ENCODE data around the gene NRCAM.

The NRCAM gene

DNA sequence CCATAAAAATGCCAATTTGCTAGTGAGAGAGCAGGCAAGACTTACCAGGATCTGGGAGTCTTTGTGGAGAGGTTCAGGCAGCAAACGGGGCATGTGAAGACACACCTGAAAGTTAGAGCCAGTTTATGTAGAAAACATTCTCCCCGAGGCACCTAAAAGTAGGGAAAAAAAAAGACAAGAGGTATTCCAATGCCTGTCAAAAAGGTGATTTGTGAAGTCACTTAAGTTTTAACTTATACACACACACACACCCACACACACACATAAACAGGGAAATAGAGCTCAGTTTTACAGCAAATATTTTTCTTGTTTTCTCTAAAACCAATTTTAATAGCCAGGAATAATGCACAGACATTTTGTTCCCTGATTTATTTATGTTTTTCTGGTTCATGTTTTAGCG is 326.0 kb downstream of the NRCAM start, which contains the start of gene LAMB4:
LAMB4 (minus strand) TSS at position 101 of the 400 bp plus-strand sequence. CDS start 7,197 bp downstream, outside the sequence.
- DNase-seq (ENCODE audit: low read depth in 2 of 2) = no peak

- no peak for DNase-seq (ENCODE audit: low read depth in 2 of 2)
Measured at GRCh38 chr7:108129018-108129965, 326.9 kb downstream of the NRCAM start.

- no peak for DNase-seq (ENCODE audit: low read depth in 2 of 2)
Measured at GRCh38 chr7:108128514-108128913, 327.7 kb downstream of the NRCAM start.

GRCh38 chr7:108127461-108127860 is 328.8 kb downstream of the NRCAM start:
- no peak for DNase-seq (ENCODE audit: low read depth in 2 of 2)

- DNase-seq (ENCODE audit: low read depth in 2 of 2) = no peak
Measured at GRCh38 chr7:108124820-108125219, 331.4 kb downstream of the NRCAM start.

DNA sequence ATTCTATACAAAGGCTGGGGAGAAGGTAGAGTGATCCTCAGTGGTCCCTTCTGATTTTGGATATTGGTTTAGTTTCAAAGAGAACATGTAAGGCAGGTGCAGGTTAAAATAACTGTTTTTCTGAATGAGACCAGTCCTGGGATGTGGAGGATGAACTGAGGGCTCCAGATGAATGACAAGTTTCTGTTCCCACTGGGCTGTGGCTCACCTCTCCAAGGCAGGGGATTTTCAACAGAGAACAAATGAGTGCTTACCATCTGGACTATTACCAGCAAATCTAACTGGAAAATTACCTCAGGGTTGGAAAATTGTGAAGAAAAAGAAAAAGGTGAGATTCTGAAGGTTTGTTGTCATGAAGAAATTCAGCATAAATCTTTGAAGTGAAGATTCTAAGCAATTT is 334.1 kb downstream of the NRCAM start:
- DNase-seq (ENCODE audit: low read depth in 2 of 2) = no peak

GRCh38 chr7:108120933-108121332 is 335.3 kb downstream of the NRCAM start:
- DNase-seq (ENCODE audit: low read depth in 2 of 2) = no peak

- no peak for DNase-seq (ENCODE audit: low read depth in 2 of 2)
Measured at GRCh38 chr7:108120196-108120595, 336.0 kb downstream of the NRCAM start.

GRCh38 chr7:108118959-108119358 is 337.3 kb downstream of the NRCAM start:
- DNase-seq (ENCODE audit: low read depth in 2 of 2) = no peak

DNA sequence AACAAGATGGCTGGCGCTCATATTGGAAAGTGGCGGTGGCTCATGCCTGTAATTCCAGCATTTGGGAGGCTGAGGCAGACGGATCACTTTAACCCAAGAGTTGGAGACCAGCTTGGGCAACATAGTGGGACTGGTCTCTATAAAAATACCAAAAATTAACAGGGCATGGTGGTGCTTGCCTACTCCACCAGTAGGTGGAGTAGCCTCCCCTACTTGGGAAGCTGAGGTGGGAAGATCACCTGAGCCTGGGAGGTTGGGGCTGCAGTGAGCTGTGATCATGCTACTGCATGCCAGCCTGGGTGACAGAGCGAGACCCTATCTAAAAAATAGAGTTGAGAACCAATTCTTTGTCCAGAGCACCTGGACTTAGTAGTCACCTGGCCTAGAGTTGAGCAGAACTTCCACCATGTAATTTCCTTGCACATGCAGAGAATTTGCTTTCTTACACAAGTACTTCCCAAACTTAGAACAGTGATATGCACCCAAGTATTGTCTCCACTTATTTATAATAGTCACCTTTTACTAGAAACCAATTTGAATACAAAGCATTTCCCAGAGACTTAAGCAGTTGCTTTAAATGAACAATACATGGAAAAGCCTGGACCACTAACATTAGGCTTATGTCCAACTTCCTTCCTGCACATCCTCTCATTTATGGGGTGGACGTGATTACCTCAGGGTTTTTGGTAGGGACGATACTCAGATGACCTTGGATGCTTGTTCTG is 342.0 kb downstream of the NRCAM start:
- no peak for DNase-seq (ENCODE audit: low read depth in 2 of 2)

GRCh38 chr7:108112683-108113082 is 343.6 kb downstream of the NRCAM start:
- DNase-seq (ENCODE audit: low read depth in 2 of 2) = no peak

GRCh38 chr7:108109221-108109908 is 346.9 kb downstream of the NRCAM start:
- DNase-seq (ENCODE audit: low read depth in 2 of 2) = no peak

DNA sequence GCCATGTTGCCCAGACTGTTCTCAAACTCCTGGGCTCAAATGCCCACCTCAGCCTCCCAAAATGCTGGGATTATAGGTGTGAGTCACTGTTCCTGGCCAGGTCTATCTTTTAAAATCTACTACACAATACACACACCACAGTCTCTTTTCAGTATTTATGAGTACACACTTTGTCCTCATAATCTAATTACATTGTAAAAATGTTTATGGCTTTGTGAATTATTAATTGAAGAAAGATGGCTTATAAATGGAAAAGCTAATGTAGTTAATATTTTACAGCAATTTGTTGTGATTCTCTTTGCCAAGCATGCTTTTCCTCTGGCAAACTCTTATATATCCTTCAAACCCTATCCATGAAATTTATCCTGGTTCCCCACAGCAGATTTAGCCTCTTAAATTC is 348.1 kb downstream of the NRCAM start:
- no peak for DNase-seq (ENCODE audit: low read depth in 2 of 2)

DNA sequence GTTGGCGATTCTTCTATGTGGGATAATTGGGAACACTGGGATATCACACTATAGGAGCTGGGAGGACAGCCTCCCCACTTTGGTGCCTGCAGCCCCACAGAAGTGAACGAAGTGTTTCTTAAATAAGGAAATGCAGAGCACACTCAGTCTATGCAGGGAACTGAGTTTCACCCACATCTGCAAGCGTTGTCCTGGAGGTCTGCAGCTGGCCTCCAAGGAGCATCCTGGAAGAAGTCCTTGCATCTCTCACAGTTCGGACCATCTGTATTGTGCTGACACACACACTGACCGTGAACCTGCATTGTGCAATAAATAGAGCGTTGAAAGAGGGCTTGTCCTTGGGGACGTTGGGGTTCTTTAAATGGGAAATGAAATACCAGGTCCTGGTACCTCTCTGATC is 351.9 kb downstream of the NRCAM start:
- DNase-seq (ENCODE audit: low read depth in 2 of 2) = no peak

DNA sequence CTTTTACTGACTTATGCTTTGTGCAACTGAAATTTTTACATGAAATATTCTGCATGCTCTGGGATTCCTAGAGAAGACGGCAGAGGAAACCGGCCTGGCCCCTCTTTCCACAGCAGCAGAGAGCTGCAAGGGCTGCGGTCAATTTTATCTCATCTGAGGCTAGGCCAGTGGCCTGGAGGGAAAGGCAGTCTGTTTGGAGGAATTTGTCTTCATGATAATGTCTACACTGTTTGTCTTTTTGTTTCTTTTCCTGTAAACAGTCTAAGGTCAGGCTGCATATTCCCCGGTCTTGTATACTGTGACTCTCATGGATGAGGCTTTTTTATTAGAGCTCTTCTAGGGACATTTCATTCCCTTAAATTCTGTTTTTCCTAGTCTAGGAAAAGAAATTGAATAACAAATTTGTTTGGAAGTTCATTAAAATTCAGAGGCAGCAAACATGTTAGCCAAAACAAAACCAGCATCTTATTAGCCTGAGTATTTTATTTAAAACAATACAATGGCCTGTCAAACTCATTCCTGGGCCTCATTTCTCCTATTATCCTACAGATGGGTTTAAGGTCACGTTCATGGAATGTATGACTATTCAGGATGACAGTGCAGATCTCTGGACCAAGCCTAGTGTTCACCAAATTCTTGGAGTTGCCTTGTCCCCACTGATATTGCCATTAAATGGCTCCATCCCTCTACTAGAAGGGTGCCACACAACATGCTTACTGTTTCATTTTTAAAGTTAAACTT is 352.5 kb downstream of the NRCAM start:
- DNase-seq (ENCODE audit: low read depth in 2 of 2) = no peak

- no peak for DNase-seq (ENCODE audit: low read depth in 2 of 2)
Measured at GRCh38 chr7:108102671-108103312, 353.4 kb downstream of the NRCAM start.

- no peak for DNase-seq (ENCODE audit: low read depth in 2 of 2)
Measured at GRCh38 chr7:108101759-108102158, 354.5 kb downstream of the NRCAM start.

- DNase-seq (ENCODE audit: low read depth in 2 of 2) = no peak
Measured at GRCh38 chr7:108099713-108100112, 356.5 kb downstream of the NRCAM start.

GRCh38 chr7:108097703-108098102 is 358.5 kb downstream of the NRCAM start:
- DNase-seq (ENCODE audit: low read depth in 2 of 2) = no peak

Data from stimulated activated CD4-positive, alpha-beta T cell treated with anti-CD3 and anti-CD28 coated beads, Interleukin-1b, Interleukin-23, amount 100 ng/mL, for 4 hours (primary cell).